ENCODE measurements around the gene PCDHGA3.

Gene PCDHGA3

GRCh38 chr5:141362719-141363118, 19.1 kb downstream of the PCDHGA3 start:
- Histone ChIP-seq H3K4me1 (ENCODE audit: control insufficient read depth, insufficient read depth, low read length) (no peaks in the 10 kb centered on the region), H3K27ac (ENCODE audit: extremely low read depth, low read depth, low read length) (no peak overlapping the region), H3K36me3 (ENCODE audit: control insufficient read depth in 2 of 2, insufficient read depth in 1 of 2, low read length in 2 of 2) (no peaks in the 10 kb centered on the region), H3K9me3 (ENCODE audit: control insufficient read depth, insufficient read depth, low read depth, low read length) (peaks cover 3% of the 10 kb centered on the region; the same call in 1 of the 2 replicates), H3K4me3 (ENCODE audit: low read depth, low read length) (no peak overlapping the region)
- no peak for TF ChIP-seq ZNF621 (tag by site-specific recombination; IDR thresholded peaks at IDR 0.05)
- TF ChIP-seq ZNF274 (IDR thresholded peaks at IDR 0.05; ENCODE audit: low read length) = no peak
- no peak for TF ChIP-seq ZNF274 (tag by site-specific recombination; IDR thresholded peaks at IDR 0.05; ENCODE audit: borderline replicate concordance)
- TF ChIP-seq ZNF132 (tag by site-specific recombination; IDR thresholded peaks at IDR 0.05; ENCODE audit: borderline replicate concordance) = no peak
- TF ChIP-seq ZSCAN16 (tag by site-specific recombination; IDR thresholded peaks at IDR 0.05) = no peak
- TF ChIP-seq BCL11B (tag by site-specific recombination; IDR thresholded peaks at IDR 0.05; ENCODE audit: low read depth) = no peak
- no peak for TF ChIP-seq ZFHX2 (tag by site-specific recombination; conservative IDR thresholded peaks at IDR 0.05)
- TF ChIP-seq ZNF148 (tag by site-specific recombination; IDR thresholded peaks at IDR 0.05; ENCODE audit: borderline replicate concordance) = no peak
- TF ChIP-seq ZNF37A (tag by site-specific recombination; IDR thresholded peaks at IDR 0.05) = no peak
- no peak for TF ChIP-seq PBX3 (CRISPR knock-in tag; IDR thresholded peaks at IDR 0.05)
- no peak for TF ChIP-seq INSM2 (tag by site-specific recombination; IDR thresholded peaks at IDR 0.05)
- no peak for TF ChIP-seq ZNF391 (tag by site-specific recombination; IDR thresholded peaks at IDR 0.05; ENCODE audit: borderline replicate concordance, low read depth)
- no peak for TF ChIP-seq ZNF645 (tag by site-specific recombination; IDR thresholded peaks at IDR 0.05)
- no peak for TF ChIP-seq ZNF292 (tag by site-specific recombination; IDR thresholded peaks at IDR 0.05; ENCODE audit: borderline replicate concordance, low read depth)
- TF ChIP-seq ZNF654 (tag by site-specific recombination; IDR thresholded peaks at IDR 0.05; ENCODE audit: low read depth) = no peak
- TF ChIP-seq ZNF560 (tag by site-specific recombination; IDR thresholded peaks at IDR 0.05; ENCODE audit: borderline replicate concordance) = no peak
- TF ChIP-seq AEBP2 (tag by site-specific recombination; IDR thresholded peaks at IDR 0.05; ENCODE audit: borderline replicate concordance) = no peak
- no peak for TF ChIP-seq EGR2 (tag by site-specific recombination; IDR thresholded peaks at IDR 0.05; ENCODE audit: low read depth)
- no peak for TF ChIP-seq KLF1 (tag by site-specific recombination; IDR thresholded peaks at IDR 0.05)
- TF ChIP-seq ZIC2 (tag by site-specific recombination; IDR thresholded peaks at IDR 0.05) = no peak
- ChIA-PET CTCF (interaction anchor here (0.6 to 2.3 kb wide), 3 partner anchors 176 to 416 kb away, joined by 3 to 7 read pairs (median 3); partner anchors contain the start of gene PCDHB9), POLR2A (no interaction called here)

Data from HEK293 (cell line).